Endothelial cell of umbilical vein (primary cell): ENCODE results near the gene HDAC9. TPM values are rescaled to one million over a fixed set of nuclear protein-coding genes. Genes with fewer than 3 reads are reported as not detected.

ENCODE experiments used
- BruUV-seq: library from RNA; stranded (reverse); fragments of 400-500 nt; replicated peaks from 2 replicates; lab custom pipeline; 2021; lab: Mats Ljungman, UMichigan
- CTCF ChIA-PET: fragments of 300-600, 350-600 bp; sonication (Branson Sonifier 250); formaldehyde crosslinking; loops from one replicate; lab custom pipeline; 2021; ENCODE audit warnings: antibody characterized with exemption, inconsistent platforms; lab: Charles Lee
- POLR2A ChIA-PET: fragments of 300-600, 350-600 bp; sonication (Branson Sonifier 250); formaldehyde crosslinking; loops from one replicate; lab custom pipeline; 2021; ENCODE audit warnings: antibody characterized with exemption, inconsistent platforms; lab: Charles Lee
- DNase-seq: peaks from one replicate; pipeline ENCODE4 v3.0.0-alpha.2; 2011; ENCODE audit warnings: low read depth, low spot score
- FAIRE-seq: peaks from 2 replicates; lab custom pipeline; 2011; peaks lifted over from hg19 to GRCh38; lab: Jason Lieb, UNC
- H2AFZ ChIP-seq: 2 replicates; pipeline ENCODE4 v1.6.0; 2012; ENCODE audit warnings: low read depth, low read length, control low read depth, inconsistent platforms
- H3K27ac ChIP-seq: 2 replicates; pipeline ENCODE4 v1.5.1; 2011; ENCODE audit warnings: low read depth, mild to moderate bottlenecking, control low read depth, low read length, moderate library complexity; ENCODE audit not compliant: insufficient read depth
- H3K27me3 ChIP-seq, 2 experiments: 2 replicates each; pipeline versions ENCODE4 v1.6.0 to v1.6.1; 2011; ENCODE audit warnings: low read length in 2 of 2, mixed read lengths in 1 of 2; ENCODE audit not compliant: control insufficient read depth in 2 of 2, insufficient read depth in 2 of 2
- H3K36me3 ChIP-seq, 2 experiments: 2 replicates in 1 of 2; 3 replicates in 1 of 2; pipeline ENCODE4 v1.5.1; 2011; ENCODE audit warnings: low read length in 2 of 2, mild to moderate bottlenecking in 1 of 2, moderate library complexity in 1 of 2; ENCODE audit not compliant: control insufficient read depth in 2 of 2, insufficient read depth in 2 of 2; ENCODE audit errors: extremely low read depth in 1 of 2
- H3K4me1 ChIP-seq: 3 replicates; pipeline ENCODE4 v1.5.1; 2011; ENCODE audit warnings: mild to moderate bottlenecking, low read length; ENCODE audit not compliant: control insufficient read depth, insufficient read depth; ENCODE audit errors: extremely low read depth
- H3K4me2 ChIP-seq: 2 replicates; pipeline ENCODE4 v1.6.1; 2011; ENCODE audit warnings: low read length, control low read depth, mixed read lengths; ENCODE audit not compliant: insufficient read depth
- H3K4me3 ChIP-seq, 3 experiments: fragments of 200-600 bp in 1 of 3; sonication (generic), shearing (Covaris generic) in 1 of 3; replicated peaks in 1 of 3; 2 replicates each; pipeline ENCODE4 v1.5.1; 2011 to 2016; ENCODE audit warnings: control low read depth in 3 of 3, low read length in 3 of 3, mild to moderate bottlenecking in 2 of 3, inconsistent platforms in 1 of 3, low read depth in 1 of 3, moderate library complexity in 1 of 3; ENCODE audit not compliant: insufficient read depth in 1 of 3
- H3K79me2 ChIP-seq: 2 replicates; pipeline ENCODE4 v1.6.0; 2012; ENCODE audit warnings: low read length, inconsistent platforms; ENCODE audit not compliant: control insufficient read depth, insufficient read depth
- H3K9ac ChIP-seq: replicated peaks from 2 replicates; pipeline ENCODE3; 2011; ENCODE audit warnings: low read length, control low read depth; ENCODE audit not compliant: insufficient read depth; ENCODE audit errors: extremely low read depth
- H3K9me1 ChIP-seq: replicated peaks from 3 replicates; pipeline ENCODE4 v1.6.0; 2011; ENCODE audit warnings: mild to moderate bottlenecking, low read length; ENCODE audit not compliant: control insufficient read depth, insufficient read depth; ENCODE audit errors: extremely low read depth
- H3K9me3 ChIP-seq: replicated peaks from 2 replicates; pipeline ENCODE4 v1.5.1; 2012; ENCODE audit warnings: low read length, inconsistent platforms; ENCODE audit not compliant: control insufficient read depth, insufficient read depth
- H4K20me1 ChIP-seq: replicated peaks from 2 replicates; pipeline ENCODE3; 2011; ENCODE audit warnings: mild to moderate bottlenecking, low read length; ENCODE audit not compliant: control insufficient read depth, insufficient read depth; ENCODE audit errors: extremely low read depth
- EZH2 ChIP-seq: IDR thresholded peaks from 2 replicates; pipeline ENCODE4 v1.6.1; 2012; ENCODE audit warnings: borderline replicate concordance, low read depth, mild to moderate bottlenecking, moderate library complexity, low read length, inconsistent platforms; ENCODE audit not compliant: severe bottlenecking
- FOS ChIP-seq: IDR thresholded peaks from 2 replicates; pipeline ENCODE4 v1.6.1; 2011; ENCODE audit warnings: mild to moderate bottlenecking, low read length, moderate library complexity, borderline replicate concordance; ENCODE audit not compliant: insufficient read depth
- GATA2 ChIP-seq: IDR thresholded peaks from 2 replicates; pipeline ENCODE4 v1.7.0; 2011; ENCODE audit warnings: low read depth, mild to moderate bottlenecking, moderate library complexity, mixed read lengths, low read length; ENCODE audit not compliant: insufficient read length, insufficient read depth
- JUN ChIP-seq: IDR thresholded peaks from 2 replicates; pipeline ENCODE4 v1.6.1; 2011; ENCODE audit warnings: borderline replicate concordance, low read depth; ENCODE audit not compliant: insufficient read length, insufficient read depth
- MYC ChIP-seq: IDR thresholded peaks from one replicate; pipeline ENCODE4 v1.6.1; 2011; ENCODE audit warnings: mild to moderate bottlenecking, low read depth, low read length
- POLR2A ChIP-seq: IDR thresholded peaks from 2 replicates; pipeline ENCODE4 v1.6.1; 2012; ENCODE audit warnings: low read depth, mild to moderate bottlenecking, control low read depth, low read length
- POLR2AphosphoS5 ChIP-seq: IDR thresholded peaks from 2 replicates; pipeline ENCODE4 v1.6.1; 2012; ENCODE audit warnings: low read depth, mild to moderate bottlenecking, control low read depth, low read length, moderate library complexity; ENCODE audit not compliant: insufficient read depth
- dilution Hi-C: fragments of 300-500 bp; cut with MboI; formaldehyde crosslinking; loops from one replicate; pipeline ENCODE4 v1.15.0; 2019; ENCODE audit warnings: low sequenced_read_pairs; ENCODE audit not compliant: extremely low pct_ligation_motif_present
- intact Hi-C: fragments of 100-400 bp; cut with micrococcal nuclease; formaldehyde crosslinking; loops from one replicate; pipeline ENCODE4 v1.10.0; 2022
- polyA plus RNA-seq, 4 experiments: library from polyadenylated mRNA; depleted of rRNA in 3 of 4; stranded (reverse) in 3 of 4; unstranded in 1 of 4; fragments of >200 nt; gene quantifications; 2 replicates each; pipeline versions ENCODE4 v1.2.1 to v1.2.3, GENCODE V29; 2011 to 2012; ENCODE audit warnings: missing spikeins in 1 of 4
- total RNA-seq: library from RNA; stranded (reverse); gene quantifications from 2 replicates; pipeline ENCODE4 v1.2.3, GENCODE V29; 2021
- TF ChIP-seq, protein P1 (sequence below): IDR thresholded peaks from 2 replicates; pipeline ENCODE4 v1.6.1; 2011; ENCODE audit not compliant: insufficient read depth, insufficient read length
- TF ChIP-seq, protein P2 (sequence below), 2 donors: IDR thresholded peaks; 1 replicate in 1 of 2; 2 replicates in 1 of 2; pipeline ENCODE4 v1.5.1; 2011; ENCODE audit warnings: low read length in 2 of 2, mild to moderate bottlenecking in 2 of 2, moderate library complexity in 2 of 2, control low read depth in 1 of 2, inconsistent platforms in 1 of 2, low read depth in 1 of 2; ENCODE audit not compliant: insufficient read depth in 1 of 2; ENCODE audit errors: extremely low read depth in 1 of 2

Gene HDAC9
- total and polyA plus RNA-seq, 2 donors (not counting 3 experiments of a cell fraction or from before 2014, with no cell fraction given): 1.8 to 11.6 TPM

DNA sequence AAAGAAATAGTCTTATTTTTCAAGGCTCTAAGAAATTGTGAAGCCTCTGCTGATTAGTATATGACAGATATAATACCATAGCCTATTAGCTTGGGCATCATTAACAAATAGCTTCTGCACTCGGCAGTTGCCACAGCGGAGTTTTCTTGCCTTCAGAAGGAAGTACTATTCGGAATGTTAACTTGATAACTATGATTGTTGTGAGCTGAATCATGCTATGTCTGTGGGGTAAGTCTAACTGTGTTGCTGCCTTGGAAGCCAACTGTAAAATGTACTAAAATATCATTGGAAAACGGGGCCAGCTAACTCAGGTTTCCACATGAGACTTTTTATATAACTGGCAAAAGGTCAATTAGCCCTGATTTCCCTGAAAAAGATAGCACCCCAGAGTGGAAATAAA lies 528.7 kb downstream of the HDAC9 start:
- DNase-seq (no peak), FAIRE-seq (no peak)
- dilution Hi-C loops: no loop called here
- Histone ChIP-seq H3K27me3 (no peaks in the 10 kb centered on the region), H3K36me3 (no peaks in the 10 kb centered on the region), H3K4me3 (no peak overlapping the region), H3K79me2 (no peaks in the 10 kb centered on the region), H4K20me1 (no peaks in the 10 kb centered on the region), H3K27ac (no peak overlapping the region), H3K9me1 (no peaks in the 10 kb centered on the region), H2AFZ (no peak overlapping the region), H3K9ac (no peak overlapping the region), H3K9me3 (no peaks in the 10 kb centered on the region), H3K4me1 (no peaks in the 10 kb centered on the region), H3K4me2 (no peak overlapping the region)
- no peak for TF ChIP-seq GATA2
- TF ChIP-seq, protein P1, sequence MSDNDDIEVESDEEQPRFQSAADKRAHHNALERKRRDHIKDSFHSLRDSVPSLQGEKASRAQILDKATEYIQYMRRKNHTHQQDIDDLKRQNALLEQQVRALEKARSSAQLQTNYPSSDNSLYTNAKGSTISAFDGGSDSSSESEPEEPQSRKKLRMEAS: no peak
- TF ChIP-seq EZH2: no peak
- no peak for TF ChIP-seq FOS
- no peak for TF ChIP-seq POLR2AphosphoS5
- no peak for TF ChIP-seq MYC
- intact Hi-C loops: no loop called here
- BruUV-seq: no TSS peak
- POLR2A ChIA-PET: no interaction called here
- CTCF ChIA-PET: interaction anchor here (1.3 kb wide), 1 partner anchor 27 kb away, joined by 4 read pairs; no protein-coding TSS in a partner anchor

DNA sequence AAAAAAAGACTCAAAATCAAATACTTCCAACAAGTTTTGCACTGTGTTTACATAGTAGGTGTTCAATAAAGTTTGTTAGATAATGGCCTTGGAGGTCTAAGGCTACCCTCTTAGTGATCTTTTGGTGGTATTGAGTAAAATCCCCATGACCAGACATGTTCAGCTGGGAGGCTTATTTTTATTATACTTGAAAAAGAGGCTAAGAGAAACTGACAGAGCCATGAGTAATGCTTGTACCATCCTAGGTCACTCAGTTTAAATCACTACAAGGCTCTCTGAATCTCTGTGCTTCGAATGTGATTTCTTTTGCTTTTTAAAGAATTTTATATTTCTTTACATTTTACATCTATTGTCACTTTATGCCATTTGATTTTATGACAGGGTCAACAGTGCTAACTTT lies 531.3 kb downstream of the HDAC9 start:
- no peaks in the 10 kb centered on the region for H3K27me3 ChIP-seq
- dilution Hi-C loops (no loop called here), intact Hi-C loops (no loop called here)
- no peak overlapping the region for H3K9ac ChIP-seq
- no peak for FAIRE-seq
- no TSS peak for BruUV-seq
- H3K9me1 ChIP-seq: no peaks in the 10 kb centered on the region
- ChIA-PET POLR2A (no interaction called here), CTCF (no interaction called here)
- H3K79me2 ChIP-seq: no peaks in the 10 kb centered on the region
- TF ChIP-seq GATA2: no peak
- TF ChIP-seq MYC: no peak
- TF ChIP-seq EZH2: no peak
- TF ChIP-seq, protein P1: no peak
- TF ChIP-seq POLR2A: no peak
- TF ChIP-seq JUN: no peak
- TF ChIP-seq, protein P2, sequence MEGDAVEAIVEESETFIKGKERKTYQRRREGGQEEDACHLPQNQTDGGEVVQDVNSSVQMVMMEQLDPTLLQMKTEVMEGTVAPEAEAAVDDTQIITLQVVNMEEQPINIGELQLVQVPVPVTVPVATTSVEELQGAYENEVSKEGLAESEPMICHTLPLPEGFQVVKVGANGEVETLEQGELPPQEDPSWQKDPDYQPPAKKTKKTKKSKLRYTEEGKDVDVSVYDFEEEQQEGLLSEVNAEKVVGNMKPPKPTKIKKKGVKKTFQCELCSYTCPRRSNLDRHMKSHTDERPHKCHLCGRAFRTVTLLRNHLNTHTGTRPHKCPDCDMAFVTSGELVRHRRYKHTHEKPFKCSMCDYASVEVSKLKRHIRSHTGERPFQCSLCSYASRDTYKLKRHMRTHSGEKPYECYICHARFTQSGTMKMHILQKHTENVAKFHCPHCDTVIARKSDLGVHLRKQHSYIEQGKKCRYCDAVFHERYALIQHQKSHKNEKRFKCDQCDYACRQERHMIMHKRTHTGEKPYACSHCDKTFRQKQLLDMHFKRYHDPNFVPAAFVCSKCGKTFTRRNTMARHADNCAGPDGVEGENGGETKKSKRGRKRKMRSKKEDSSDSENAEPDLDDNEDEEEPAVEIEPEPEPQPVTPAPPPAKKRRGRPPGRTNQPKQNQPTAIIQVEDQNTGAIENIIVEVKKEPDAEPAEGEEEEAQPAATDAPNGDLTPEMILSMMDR (IDR thresholded peaks at IDR 0.05; ENCODE audit: extremely low read depth in 1 of 2, insufficient read depth in 1 of 2, low read depth in 1 of 2, low read length in 2 of 2): no peak
- no peak for TF ChIP-seq POLR2AphosphoS5
- TF ChIP-seq FOS: no peak
- no peaks in the 10 kb centered on the region for H3K9me3 ChIP-seq
- no peak overlapping the region for H3K4me2 ChIP-seq
- no peak overlapping the region for H3K27ac ChIP-seq
- H4K20me1 ChIP-seq: no peaks in the 10 kb centered on the region
- H3K4me3 ChIP-seq: no peak overlapping the region
- H3K4me1 ChIP-seq: no peaks in the 10 kb centered on the region
- DNase-seq: no peak
- H2AFZ ChIP-seq: no peak overlapping the region
- no peaks in the 10 kb centered on the region for H3K36me3 ChIP-seq
